Measurements from ENCODE around the gene RDH16. TPM values are rescaled to one million over a fixed set of nuclear protein-coding genes. Genes with fewer than 3 reads are reported as not detected.

The RDH16 gene, protein sequence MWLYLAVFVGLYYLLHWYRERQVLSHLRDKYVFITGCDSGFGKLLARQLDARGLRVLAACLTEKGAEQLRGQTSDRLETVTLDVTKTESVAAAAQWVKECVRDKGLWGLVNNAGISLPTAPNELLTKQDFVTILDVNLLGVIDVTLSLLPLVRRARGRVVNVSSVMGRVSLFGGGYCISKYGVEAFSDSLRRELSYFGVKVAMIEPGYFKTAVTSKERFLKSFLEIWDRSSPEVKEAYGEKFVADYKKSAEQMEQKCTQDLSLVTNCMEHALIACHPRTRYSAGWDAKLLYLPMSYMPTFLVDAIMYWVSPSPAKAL
- not detected for total RNA-seq (2021; fragmentation: NEBNext Ultra II Directional; extraction: Animal tissue kit (Norgen Biotek cat#: 25700))
- long read RNA-seq, result 0 reads

DNA sequence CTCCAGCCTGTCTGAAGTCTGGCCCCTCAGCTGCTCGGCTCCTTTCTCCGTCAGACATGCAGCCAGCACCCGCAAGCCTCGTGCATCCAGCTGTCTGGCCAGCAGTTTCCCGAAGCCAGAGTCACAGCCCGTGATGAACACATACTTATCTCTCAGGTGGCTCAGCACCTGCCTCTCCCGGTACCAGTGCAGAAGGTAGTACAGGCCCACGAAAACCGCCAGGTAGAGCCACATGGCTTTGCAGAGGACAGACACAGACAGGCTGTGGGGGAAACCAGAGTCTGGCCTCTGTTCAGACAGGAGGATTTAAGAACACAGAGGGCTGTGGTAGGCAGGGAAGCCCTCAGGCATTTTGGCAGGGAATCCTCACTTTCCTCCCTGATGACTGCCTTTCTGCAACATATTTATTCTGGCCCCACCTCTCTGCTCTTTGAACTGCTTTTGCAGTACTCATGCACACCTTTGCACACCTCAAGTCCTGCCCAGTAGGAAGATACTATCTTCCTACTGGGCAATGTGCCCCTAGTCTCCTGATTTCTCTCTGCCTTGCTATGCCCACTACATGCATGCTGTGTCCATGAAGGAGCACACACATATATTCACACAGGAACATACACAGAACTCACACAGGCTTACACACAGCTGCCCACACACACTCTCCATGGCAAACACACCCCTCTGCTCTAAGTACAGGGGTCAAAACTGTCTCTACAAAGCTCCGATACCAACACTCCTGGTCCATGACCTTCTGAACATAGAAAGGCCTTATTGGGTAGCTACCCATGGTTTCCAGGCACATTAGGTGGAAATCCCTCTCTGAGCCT lies at the start of gene RDH16:
Gene RDH16 (minus strand): TSS at position 380 of the 824 bp plus-strand sequence. CDS start 146 bp downstream, at position 234.
- Mint-ChIP-seq H3K4me3 (no peak within 1 kb of the TSS), H3K27ac (no peak within 1 kb of the TSS), H3K4me1 (ENCODE audit: low read depth) (no peaks in the 10 kb centered on the region), H3K9me3 (no peaks in the 10 kb centered on the region), H3K36me3 (ENCODE audit: low read depth) (no peaks in the 10 kb centered on the region), H3K27me3 (ENCODE audit: insufficient read depth) (peaks cover 53% of the 10 kb centered on the region)
- DNase-seq, result no peak
- TF ChIP-seq, protein P1, sequence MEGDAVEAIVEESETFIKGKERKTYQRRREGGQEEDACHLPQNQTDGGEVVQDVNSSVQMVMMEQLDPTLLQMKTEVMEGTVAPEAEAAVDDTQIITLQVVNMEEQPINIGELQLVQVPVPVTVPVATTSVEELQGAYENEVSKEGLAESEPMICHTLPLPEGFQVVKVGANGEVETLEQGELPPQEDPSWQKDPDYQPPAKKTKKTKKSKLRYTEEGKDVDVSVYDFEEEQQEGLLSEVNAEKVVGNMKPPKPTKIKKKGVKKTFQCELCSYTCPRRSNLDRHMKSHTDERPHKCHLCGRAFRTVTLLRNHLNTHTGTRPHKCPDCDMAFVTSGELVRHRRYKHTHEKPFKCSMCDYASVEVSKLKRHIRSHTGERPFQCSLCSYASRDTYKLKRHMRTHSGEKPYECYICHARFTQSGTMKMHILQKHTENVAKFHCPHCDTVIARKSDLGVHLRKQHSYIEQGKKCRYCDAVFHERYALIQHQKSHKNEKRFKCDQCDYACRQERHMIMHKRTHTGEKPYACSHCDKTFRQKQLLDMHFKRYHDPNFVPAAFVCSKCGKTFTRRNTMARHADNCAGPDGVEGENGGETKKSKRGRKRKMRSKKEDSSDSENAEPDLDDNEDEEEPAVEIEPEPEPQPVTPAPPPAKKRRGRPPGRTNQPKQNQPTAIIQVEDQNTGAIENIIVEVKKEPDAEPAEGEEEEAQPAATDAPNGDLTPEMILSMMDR (IDR thresholded peaks at IDR 0.05), result no peak

DNA sequence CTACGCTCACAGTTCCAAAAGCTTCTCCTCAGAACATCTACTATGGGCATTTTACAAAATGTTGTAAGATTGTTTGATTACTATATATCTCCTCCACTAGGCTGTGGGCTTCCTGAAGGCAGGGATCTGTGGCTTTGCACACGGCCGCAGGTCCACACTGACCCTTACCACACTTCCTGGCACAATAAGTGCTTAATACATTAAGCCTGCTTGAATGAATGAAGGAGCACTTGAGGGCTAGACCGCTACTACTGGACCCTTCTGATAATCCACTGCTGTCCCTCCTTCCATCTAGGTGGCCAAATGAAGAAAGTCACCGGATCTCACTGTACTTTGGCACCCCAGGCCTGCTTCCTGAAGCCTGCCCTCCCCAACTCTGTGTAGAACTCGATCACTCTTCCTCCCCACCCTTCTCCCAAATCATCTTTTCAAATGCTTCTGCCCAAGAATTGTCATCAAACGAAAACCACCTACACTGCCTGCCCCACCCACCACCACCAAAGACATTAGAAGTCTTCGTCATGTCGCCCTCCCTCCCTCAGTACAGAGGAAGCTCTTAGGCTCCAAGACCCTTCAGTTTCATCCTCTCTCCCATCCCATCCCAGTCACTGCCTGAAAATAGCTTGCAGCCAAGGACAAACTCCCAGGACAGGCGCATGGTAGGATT lies 49.5 kb upstream of the RDH16 start:
- Mint-ChIP-seq H3K4me1 (ENCODE audit: low read depth) (peaks cover 50% of the 10 kb centered on the region), H3K27me3 (ENCODE audit: insufficient read depth) (no peaks in the 10 kb centered on the region; the same call in 1 of the 2 replicates), H3K9me3 (no peaks in the 10 kb centered on the region), H3K4me3 (peak overlapping the region; percentile 85), H3K27ac (peak overlapping the region; percentile 71), H3K36me3 (ENCODE audit: low read depth) (peaks cover 13% of the 10 kb centered on the region)
- TF ChIP-seq, protein P1 (IDR thresholded peaks at IDR 0.05), result no peak; the same call in none of the 2 replicates
- DNase-seq, result no peak

DNA sequence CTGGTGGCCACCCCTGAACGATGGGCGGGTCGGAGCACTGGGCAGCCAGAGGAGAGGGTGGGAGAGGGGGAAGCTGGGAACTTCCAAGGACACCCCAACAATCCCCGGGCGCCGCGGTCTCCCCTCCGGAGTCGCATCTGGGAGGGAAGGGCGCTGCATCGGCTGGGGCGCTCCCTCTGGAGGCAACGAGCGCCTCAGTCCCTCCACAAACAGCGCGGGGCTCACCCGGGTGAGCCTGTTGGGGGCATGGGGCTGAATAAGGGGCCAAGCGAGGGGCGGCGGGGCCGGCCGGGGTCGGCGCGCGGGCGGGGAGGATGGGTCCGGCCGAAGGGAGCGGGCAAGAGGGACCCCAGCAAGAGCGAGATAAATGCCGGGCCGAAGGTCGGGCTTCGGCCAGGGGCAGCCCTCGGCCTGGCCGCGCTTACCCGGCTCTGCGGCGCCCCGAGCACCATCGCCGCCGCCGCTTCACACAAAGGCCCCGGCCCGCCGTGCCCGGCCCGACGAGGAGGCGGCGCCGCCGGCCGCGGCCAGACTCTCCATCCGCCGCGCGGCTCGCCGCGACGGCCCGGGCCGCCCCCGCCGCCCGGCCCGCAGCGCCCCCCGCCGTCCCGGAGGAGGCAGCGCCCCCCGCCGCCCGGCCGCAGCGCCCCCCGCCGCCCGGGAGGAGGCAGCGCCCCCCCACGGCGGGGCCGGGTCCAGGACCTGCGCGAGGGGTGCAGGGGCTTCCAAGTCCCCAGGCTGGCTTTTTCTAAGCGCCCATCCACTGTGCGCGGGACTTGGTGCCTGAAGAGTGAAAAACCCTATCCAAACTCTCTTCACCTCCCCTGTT lies 48.8 kb upstream of the RDH16 start, which contains the start of gene ZBTB39:
Gene ZBTB39 (minus strand): TSS at position 567 of the 829 bp plus-strand sequence. CDS start 1,629 bp downstream, outside the sequence.
- peak; percentile 13 for DNase-seq
- H3K9me3 Mint-ChIP-seq, result no peaks in the 10 kb centered on the region
- H3K4me3 Mint-ChIP-seq, result peak within 1 kb of the TSS; percentile 89
- TF ChIP-seq, protein P1 (IDR thresholded peaks at IDR 0.05), result peak; percentile 76
- H3K27me3 Mint-ChIP-seq (ENCODE audit: insufficient read depth), result no peaks in the 10 kb centered on the region
- peaks cover 50% of the 10 kb centered on the region for H3K4me1 Mint-ChIP-seq (ENCODE audit: low read depth)
- peaks cover 13% of the 10 kb centered on the region for H3K36me3 Mint-ChIP-seq (ENCODE audit: low read depth)
- H3K27ac Mint-ChIP-seq, result peak within 1 kb of the TSS; percentile 71

DNA sequence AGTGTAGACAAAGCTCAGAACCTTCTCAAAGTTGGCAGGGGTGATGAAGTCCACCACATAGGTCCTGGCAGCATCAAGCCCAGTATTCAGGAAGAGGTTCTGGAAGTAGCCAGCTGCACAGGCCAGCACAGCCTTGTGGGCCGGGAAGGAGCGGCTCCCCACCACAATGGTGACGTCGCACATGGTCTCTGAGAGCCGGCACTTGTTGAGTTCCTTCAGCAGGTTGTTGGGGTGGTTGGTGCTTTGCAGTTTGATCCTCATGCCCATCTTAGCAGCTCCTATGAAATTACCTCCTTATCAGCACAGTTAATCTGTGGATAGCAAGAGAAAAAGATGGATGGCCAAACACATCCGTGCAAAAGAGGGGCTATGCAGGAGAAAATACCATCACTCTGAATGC lies 47.2 kb upstream of the RDH16 start:
- H3K27ac Mint-ChIP-seq, result no peak overlapping the region
- DNase-seq, result no peak
- H3K9me3 Mint-ChIP-seq, result no peaks in the 10 kb centered on the region
- H3K4me1 Mint-ChIP-seq (ENCODE audit: low read depth), result peaks cover 66% of the 10 kb centered on the region
- TF ChIP-seq, protein P1 (IDR thresholded peaks at IDR 0.05), result no peak
- H3K27me3 Mint-ChIP-seq (ENCODE audit: insufficient read depth), result no peaks in the 10 kb centered on the region
- H3K4me3 Mint-ChIP-seq, result peak overlapping the region; percentile 89; the same call in 1 of the 2 replicates
- H3K36me3 Mint-ChIP-seq (ENCODE audit: low read depth), result peaks cover 13% of the 10 kb centered on the region
